OCI-LY7 (cell line): ENCODE data around the gene MKKS.

ENCODE experiments used
- CTCF ChIP-seq: fragments of 200-600 bp; sonication (generic); conservative IDR thresholded peaks from 2 replicates; pipeline ENCODE4 v1.5.1; 2014; ENCODE audit warnings: mild to moderate bottlenecking, antibody characterized with exemption, low read length, moderate library complexity, mixed read lengths
- EZH2phosphoT487 ChIP-seq: fragments of 200-600 bp; sonication (generic); IDR thresholded peaks from 2 replicates; pipeline ENCODE4 v1.6.1; 2018; ENCODE audit warnings: low read depth, borderline replicate concordance, mild to moderate bottlenecking, mixed run types, antibody characterized with exemption, low read length, moderate library complexity, mixed read lengths

GRCh38 chr20:10356628-10357027, 77.4 kb downstream of the MKKS start:
- TF ChIP-seq CTCF (no peak), EZH2phosphoT487 (no peak)
